NK-92 (cell line): ENCODE results near the gene TBC1D14.
A peak's percentile ranks its signal among the peaks of the same experiment; 100 is the strongest.

Source experiments
- DNase-seq: peaks from one replicate; lab custom pipeline; 2025; ENCODE audit not compliant: unreplicated experiment; lab: John Stamatoyannopoulos, UW

TBC1D14 gene

DNA sequence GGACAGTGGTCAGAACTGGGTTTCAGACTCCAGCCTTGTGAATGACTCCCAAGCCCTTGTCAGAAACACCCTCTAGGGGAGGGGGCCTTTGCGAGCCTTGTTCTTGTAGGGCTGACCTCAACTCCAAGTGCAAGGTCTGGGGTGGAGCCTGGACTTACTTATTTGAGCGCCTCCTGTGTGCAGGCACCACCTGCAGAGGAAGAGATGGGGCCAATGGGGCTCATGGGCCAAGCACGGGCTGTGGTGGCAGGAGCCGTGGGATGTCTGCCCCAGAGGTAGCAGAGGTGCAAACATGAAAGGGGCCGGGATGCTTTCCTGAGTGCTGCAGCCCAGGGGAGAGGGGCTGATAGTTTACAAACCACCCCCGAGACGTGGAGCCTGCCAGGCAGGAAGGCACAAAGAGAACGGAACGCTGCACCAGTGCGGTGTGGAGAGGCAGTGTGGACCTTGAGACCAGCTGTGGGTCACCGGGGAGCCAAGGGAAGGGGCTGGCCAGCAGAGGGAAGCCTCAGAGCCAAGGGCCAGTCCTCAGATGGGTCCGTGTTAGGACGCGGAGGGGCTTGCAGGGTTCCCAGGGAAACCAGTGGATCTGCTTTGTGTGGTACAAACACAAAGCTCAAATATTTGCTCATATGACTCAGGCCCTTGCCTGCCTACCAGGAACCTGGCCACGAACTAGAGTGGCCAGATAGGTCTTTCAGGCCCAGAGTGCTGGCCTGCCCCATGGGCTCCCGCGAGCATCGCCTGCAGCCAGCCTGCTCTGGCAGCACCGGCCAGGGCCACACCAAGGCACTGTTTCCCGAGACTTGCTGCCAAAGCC, 124.8 kb downstream of the TBC1D14 start:
- DNase-seq = no peak

DNA sequence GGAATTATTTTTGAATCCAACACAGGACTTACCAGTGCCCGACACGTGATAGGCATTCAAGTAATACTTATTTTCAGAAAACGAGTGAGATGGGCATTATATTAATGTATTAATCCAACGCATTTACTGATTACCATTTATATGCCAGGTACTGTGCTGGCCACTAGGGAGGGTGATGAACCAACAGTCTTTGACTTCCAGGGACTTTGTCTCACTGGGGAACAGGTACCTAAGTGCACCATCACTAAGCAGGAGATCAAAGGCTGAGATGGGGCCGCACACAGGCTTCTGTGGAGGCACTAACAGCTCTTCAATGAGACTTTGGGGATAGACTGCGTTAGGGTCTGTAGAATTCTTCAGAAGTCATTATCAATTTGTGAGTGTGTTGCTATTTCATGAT, 127.8 kb downstream of the TBC1D14 start:
- DNase-seq = no peak

DNA sequence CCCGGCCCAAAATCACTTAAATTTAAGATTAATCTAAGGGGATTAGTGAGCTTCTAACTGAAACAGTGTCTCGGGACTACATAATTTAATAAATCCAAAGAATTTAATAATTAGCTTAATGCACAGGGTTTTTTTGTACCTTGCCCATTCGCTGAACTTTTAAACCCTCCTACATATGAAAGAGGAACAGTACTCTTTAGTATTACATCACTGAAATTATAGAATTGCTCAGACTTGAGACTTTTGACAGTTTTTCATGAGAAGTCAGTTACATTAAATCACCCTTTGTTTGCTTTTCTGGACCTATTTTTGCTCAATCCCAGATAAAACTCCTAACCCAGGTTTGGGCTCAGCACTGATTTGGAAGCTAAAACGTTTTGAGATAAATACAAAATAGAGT, 131.1 kb downstream of the TBC1D14 start:
- no peak for DNase-seq

DNA sequence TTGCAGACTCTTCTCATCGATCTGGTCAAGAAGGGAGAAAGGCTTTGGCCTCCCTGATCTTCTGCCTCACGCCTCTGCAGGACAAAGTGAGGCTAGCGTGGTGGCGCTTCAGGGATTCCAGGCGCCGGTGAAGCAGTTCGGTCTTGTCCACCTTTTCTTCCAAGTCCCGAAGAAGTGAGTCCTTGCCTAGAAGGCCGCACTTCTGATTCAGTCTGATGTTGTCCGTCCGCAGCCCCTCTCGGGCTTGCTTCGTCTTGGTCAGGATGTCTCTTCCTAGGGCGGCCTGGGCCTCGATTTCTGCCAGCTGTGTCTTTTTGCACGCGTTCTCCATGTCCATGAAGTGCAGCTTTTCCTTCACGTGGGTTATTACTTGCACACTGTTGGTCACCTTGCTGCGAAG, 131.6 kb downstream of the TBC1D14 start:
- DNase-seq = no peak

DNA sequence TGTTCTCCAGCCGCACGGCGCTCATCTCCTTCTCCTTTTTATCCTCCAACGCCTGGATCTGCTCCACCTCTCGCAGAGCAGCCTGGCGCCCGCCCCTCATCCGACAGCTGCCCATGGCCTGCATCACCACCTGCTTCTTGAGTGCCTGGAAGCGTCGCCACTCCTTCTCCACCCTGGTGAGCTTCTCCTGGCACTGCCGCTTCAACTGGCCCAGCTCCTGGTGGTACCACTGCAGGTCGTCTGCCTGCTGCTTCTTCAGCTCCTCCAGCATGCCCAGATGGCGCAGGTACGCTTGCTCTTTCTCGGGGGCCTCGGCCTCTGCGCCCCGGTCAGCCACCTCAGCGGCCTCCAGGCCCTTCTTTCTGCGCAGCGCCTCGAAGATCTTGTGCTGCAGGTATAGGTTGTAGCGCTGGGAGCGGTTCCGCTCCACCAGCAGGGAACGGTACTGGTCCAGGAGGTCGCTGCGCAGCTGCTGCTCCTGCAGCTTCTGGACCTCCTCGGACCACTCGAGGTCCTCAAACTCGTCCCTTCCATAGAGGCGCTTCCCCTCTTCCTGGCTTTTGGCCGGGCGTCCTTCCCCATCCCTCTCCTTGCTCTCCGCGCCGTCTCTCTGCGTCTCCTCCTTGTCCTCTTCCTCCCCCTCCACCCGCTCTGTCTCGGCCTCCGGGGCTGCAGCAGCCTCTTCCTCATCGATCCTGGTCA, 132.3 kb downstream of the TBC1D14 start:
- DNase-seq = no peak

DNA sequence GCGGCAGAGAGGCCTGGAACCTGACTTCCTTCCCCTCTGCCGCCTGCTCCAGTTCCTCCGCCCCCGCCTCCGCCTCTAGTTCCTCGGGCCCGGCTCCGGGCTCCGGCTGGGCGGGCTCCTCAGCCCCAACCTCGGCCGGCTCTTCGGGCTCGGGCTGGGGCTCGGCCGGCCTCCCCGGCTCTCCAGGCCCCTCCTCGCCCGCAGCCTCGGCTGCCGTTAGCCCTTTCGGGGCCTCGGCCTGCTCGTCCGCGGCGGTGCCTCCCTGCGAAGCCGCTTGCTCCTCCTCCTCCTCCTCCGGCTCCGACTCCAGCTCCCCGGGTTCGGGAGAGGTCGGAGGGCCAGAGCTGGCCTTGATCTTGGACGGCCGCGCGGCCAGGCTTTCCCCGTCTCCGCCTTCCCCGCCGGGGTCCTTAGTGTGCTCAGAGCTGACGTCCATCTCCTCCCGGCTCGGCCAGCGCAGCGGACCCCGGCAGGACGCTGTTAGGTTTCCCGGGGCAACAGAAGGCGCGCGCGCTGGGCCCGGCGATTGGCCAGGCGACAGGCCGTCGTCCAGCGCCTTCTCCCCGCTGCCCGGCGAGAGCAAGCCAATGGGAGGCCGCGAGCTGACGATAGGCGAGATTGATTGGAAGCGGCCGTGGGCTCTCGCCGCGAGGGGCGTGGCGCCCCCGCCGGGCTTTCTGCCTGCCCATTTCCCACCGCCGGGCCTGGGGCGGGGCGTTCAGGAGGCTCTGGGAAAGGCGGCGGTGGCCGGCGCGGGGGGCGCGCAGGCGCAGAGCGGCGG, 133.1 kb downstream of the TBC1D14 start:
- DNase-seq = peak; percentile 46

DNA sequence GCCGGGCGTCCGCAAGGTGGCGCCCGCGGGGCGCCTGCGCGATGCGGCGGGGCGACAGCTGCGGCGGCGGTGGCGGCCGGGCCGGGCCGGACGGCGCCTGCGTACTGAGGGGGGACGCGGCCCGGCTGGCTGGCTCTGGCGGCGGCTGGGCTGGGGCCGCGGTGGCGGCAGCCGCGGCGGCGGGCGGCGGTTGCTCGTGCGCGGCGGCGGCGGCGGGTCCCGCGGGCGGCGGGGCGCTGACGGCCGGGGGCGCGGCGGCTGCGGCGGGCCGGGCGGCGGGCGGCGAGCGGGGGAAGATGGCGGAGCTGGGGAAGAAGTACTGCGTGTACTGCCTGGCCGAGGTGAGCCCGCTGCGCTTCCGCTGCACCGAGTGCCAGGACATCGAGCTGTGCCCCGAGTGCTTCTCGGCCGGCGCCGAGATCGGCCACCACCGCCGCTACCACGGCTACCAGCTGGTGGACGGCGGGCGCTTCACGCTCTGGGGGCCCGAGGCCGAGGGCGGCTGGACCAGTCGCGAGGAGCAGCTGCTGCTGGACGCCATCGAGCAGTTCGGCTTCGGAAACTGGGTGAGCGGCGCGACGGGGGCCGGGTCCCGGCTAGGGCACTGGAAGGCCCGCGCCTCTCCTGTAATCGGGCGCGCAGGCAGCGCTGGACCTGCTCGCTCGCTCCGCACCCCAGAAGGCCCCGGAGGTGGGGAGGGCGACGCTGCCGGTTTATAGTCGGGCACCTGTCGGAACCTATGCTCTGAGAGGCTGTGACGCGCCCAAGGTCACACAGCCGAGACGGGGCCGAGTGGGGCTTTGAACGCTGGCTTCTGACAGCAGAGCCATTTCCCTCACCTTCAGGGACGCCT, 133.9 kb downstream of the TBC1D14 start, which contains the start of gene TADA2B:
Gene TADA2B, plus strand, starts transcription at position 89 of the 853 bp plus-strand sequence. Its CDS starts 208 bp downstream, at position 297.
- no peak for DNase-seq

DNA sequence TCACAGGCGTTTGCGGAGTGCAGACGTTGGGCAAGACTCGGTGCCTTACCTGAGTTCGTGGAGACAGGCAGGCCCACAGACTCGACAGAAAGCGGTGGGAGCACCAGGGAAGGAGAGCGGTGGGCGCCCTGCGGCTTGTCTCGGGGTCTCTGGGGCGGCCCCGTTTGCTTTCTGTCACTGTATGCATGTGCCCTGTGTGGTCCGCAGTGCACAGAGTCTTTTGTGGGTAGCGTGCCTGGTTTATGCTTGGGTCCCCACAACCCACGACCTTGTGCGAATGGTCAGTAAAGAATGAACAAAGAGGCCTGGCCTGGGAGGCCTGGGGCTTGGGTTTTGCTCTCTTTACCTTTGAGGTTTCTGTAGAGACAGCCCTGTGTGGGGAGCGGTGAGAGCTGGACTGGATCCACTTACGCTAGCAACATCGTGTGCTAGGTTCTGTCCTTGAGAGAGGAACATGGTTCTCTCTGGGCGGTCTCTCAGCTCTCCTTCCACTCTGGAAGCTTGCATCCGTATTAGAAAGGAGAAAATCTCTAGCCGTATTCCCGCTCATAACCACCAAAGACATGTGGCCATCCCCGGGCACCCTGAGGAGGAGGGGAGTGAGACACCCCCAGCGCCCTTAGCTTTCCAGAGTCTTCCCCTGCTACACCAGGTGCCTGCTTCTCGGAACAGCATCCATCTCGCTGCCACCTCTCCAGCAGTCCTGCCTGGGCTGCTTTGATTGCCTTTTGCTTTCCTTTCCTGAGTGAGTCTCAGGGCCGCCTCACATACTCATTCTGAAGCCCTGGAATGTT, 134.7 kb downstream of the TBC1D14 start:
- no peak for DNase-seq

DNA sequence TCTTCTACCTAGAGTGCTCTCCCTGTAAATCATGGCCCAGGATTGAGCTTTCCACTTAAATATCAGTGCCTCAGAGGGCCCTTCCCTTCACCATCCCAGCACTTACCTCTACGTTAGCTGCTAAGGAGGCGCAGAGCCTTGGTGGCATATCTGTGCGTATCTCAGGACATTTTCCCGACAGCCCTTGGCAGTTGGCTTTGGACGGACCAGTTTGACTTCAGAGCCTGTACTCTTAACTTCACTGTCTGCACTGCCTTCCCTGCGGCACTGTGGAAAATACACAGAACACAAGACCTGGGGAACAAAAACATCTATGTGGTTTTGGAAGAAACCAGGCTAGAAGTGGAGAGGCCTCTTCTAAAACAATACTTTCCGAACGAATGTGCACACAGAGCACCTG, 135.9 kb downstream of the TBC1D14 start:
- no peak for DNase-seq

DNA sequence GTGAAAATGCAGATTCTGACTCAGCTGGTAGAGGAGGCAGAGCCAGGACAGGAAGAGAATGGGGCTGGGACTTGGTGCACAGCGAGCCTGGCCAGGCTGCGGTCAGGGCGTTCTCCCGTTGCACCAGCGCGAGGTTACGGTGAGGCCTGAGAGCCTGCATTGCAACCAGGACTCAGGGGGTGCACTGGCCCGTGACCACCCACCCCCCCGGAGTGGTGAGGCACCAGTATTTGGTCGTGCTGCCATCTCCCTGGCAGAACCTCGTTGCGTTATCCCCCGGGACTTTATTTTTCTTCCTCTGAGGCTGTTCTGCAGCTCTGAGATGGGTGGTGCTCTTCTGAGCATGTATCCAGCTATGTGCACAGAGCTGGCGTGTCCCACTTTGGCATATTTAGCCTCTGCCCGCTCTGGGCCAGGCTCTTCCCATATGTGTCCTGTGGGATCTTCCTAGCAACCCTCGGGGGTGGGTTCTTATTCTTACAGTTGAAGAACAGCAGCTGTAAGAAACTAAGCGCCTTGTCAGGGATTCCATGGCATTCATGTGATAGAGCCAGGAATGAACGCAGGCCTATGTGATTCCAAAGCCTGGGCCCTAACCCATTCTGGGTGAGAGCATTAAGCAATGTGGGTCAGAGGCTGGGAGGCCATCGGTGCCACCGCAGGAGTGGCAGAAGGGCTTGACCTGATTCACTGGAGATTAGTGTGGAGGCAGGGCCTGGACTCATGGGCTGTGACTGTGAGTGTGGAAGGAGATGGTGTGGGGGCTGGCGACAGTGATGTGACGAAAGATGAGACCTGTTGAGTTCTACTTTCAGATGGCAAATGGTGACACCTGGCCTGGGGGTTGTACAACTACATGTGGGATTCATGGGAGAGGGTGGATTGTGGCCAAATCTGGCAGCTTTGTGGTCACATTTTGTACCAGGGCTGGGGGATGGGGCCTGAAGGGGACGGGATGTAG, 136.6 kb downstream of the TBC1D14 start:
- DNase-seq = no peak

DNA sequence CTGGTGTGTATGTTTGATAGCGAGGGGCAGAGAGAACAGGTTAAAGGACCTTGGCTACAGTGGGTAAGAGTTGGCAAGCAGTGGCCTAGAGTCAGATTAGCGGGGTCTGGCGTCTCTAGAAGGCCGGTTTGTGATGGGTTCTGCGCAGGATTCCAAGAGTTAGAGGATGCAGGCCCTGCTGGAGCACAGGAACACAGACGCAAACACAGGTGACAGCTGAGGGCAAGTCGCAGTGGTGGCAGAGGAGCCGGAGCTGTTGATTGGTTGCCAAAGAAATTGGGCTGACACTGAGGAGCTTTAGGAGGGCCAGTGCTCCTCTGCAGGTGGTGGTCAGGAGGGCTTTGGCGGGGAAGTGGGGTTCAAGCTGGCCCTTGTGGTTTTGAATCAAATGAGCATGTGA, 137.3 kb downstream of the TBC1D14 start:
- DNase-seq = no peak

DNA sequence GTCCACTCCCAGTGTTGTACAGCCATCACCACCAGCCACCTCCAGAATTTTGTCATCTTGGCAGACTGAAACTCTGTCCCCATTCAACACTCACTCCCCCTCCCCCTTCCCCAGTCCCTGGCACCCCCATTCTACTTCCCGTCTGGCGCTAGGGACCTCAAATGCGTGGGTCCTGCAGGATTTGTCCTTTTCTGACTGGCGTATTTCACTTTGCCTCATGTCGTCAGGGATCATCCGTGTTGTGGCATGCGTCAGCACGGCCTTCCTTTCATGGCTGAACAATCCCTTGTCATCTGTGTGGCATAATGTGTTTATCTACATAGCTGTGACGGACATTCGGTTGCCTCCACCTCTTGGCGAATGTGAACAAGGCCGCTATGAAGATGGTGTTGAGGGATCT, 139.0 kb downstream of the TBC1D14 start:
- DNase-seq = no peak

DNA sequence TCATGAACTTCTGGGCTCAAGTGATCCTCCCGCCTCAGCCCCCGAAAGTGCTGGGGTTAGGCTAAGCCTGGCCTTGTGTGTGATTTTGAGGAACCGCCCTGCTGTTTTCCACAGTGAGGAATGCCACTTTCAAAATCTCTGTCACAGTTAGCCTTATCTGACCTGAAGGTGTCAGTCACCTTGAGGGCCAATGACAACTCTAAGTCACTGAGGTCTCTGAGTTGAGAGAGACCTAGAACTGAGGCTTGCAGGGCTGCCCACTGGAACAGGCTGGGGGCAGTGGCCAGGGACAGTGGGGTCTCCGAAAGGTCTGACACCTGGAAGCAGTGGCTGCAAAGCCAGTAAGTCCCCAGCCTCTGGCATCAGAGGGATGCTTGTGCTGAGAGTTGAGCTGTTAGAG, 139.7 kb downstream of the TBC1D14 start:
- no peak for DNase-seq

DNA sequence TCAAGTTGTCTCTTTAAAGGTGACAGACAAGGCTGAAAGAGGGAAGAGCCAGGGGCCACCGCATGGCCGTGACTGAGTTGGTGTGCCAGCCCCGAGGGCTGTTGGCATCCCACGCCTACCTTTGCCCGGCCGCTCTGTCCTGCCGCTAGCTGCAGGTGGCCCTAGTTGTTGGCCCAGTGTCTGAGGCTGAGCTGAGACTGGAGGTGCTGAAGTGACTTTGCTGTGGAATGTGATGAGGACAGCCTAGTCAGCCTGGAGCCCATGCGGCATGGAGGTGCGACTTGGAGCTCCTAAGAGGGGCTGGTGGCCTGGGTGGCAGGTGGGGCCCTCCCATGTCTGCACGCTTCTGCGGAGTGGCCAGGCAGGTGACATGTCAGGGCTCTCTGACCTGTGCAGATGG, 140.1 kb downstream of the TBC1D14 start:
- DNase-seq = no peak

DNA sequence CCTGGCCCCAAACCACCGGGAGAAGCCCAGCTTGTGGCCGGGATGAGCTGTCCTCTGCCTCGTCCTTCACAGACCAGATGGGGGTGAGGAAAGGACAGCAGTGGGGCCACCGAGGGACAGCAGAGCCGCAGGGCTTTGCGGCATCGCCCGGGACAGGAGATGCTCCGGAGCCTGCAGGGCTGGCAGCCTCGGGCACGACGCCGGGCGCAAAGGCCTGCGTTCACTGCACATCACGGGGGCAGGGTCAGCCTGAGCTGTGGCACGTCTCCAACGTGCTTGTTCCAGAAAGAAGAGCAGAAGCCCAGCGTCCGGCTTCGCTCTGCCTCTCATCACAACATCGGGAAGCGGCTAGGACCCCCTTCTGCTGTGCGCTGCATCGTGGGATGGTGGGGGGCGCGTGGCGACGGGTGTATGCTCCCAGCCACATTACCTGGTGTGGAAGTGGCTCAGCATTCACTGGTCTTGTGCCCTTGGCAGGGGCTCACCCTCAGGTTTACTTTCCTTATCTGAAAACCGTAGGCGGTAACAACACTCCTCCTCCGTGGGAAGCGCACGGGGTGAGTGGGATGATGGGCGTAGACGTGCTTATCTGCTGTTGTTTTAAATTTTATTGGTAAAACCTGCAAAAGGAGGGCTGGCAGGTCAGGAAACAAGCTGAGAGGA, 141.0 kb downstream of the TBC1D14 start:
- DNase-seq = no peak

DNA sequence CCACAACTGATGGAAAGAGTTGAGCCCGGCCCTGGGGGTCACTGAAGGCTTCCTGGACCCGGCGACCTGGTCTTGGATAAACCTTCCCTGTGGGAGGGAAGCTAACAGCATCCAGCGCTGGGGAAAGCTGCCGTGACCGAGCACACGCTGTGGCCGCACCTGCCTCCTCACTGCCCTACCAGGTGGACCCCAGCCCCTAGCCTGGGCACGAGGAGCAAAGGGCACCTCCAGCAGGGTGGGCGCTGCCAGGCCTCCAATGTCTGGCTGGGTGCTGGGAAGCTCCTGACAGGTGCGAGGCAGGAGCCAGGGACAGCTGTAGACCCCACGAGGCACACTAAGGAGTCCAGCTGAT, 141.5 kb downstream of the TBC1D14 start:
- DNase-seq = no peak

DNA sequence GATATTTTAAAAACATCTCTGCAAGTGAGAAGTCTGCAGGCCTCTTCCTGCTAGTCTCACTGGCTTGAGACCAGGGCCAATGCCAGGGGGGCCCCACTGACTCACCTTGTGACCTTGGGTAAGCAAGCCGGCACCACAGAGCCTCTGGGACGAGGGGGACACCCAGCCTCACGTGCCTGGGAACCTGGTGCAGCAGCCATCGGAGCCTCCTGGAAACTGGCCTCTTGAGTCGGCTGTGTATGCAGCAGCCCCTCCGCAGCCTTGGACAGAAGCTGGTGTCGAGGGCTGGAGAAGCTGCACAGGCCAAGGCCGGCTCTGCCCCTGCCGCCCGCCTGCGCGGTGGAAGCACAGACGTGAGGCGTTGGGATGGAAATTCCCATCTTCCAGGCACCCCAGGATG, 142.3 kb downstream of the TBC1D14 start:
- DNase-seq = no peak

DNA sequence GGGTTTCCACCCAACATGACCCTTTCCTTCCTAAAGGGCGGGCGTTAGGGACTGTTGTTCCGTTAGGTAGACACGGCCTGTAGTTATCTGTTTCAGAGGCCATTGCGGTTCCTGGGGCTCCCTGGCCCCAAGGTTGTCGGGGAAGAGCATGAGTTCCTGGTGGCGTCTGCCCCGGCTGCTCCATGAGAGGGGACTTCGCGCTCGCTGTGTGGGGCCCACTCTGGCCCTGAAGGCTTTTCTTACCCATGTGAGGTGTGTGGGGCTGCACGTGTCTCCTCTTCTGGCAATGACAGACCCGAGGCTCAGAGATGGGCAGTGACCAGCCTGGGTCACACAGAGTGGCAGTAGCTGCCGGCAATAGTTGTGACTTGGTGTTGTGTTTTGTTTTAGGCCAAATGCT, 142.7 kb downstream of the TBC1D14 start:
- DNase-seq = no peak
